Upper lobe of right lung (tissue), 1 donor: ENCODE measurements around the gene CASQ2. TPM values are rescaled to one million over a fixed set of nuclear protein-coding genes. Genes with fewer than 3 reads are reported as not detected.

Experiments
- ATAC-seq: fragments of 200-7000 bp; cut with Tn5 transposase; one replicate; pipeline ENCODE4 v1.9.1; 2020; ENCODE audit warnings: mild to moderate bottlenecking, moderate library complexity
- DNase-seq: peaks from one replicate; pipeline ENCODE4 v3.0.0-alpha.2; 2020
- H3K27ac ChIP-seq: fragments of 200-600 bp; one replicate; pipeline ENCODE4 v1.8.0; 2022
- H3K27me3 ChIP-seq: fragments of 200-600 bp; one replicate; pipeline ENCODE4 v1.8.0; 2022; ENCODE audit warnings: mild to moderate bottlenecking
- H3K36me3 ChIP-seq: fragments of 200-600 bp; one replicate; pipeline ENCODE4 v1.8.0; 2022
- H3K4me1 ChIP-seq: fragments of 200-600 bp; one replicate; pipeline ENCODE4 v1.8.0; 2022
- H3K4me3 ChIP-seq: fragments of 200-600 bp; one replicate; pipeline ENCODE4 v1.8.0; 2022; ENCODE audit warnings: mild to moderate bottlenecking
- H3K9me3 ChIP-seq: fragments of 200-600 bp; one replicate; pipeline ENCODE4 v1.8.0; 2022
- intact Hi-C: fragments of 100-400 bp; cut with DNase I; formaldehyde crosslinking; loops from one replicate; pipeline ENCODE4 v1.11.0; 2022
- total RNA-seq: library from RNA; stranded (reverse); fragmentation: NEBNext Ultra II Directional; extraction: Animal tissue kit (Norgen Biotek cat#: 25700); gene quantifications from one replicate; pipeline ENCODE4 v1.2.1, GENCODE V29; 2021
- TF ChIP-seq, protein P1 (sequence below): fragments of 200-600 bp; IDR thresholded peaks from one replicate; pipeline ENCODE4 v1.8.0; 2022; ENCODE audit warnings: antibody characterized with exemption
- donor health status: DM: no; HTN: yes; CAD: no; lungs with severe emphysema.

Gene CASQ2
- total RNA-seq, 1 donor from 2014 or later, result 1.3 TPM

DNA sequence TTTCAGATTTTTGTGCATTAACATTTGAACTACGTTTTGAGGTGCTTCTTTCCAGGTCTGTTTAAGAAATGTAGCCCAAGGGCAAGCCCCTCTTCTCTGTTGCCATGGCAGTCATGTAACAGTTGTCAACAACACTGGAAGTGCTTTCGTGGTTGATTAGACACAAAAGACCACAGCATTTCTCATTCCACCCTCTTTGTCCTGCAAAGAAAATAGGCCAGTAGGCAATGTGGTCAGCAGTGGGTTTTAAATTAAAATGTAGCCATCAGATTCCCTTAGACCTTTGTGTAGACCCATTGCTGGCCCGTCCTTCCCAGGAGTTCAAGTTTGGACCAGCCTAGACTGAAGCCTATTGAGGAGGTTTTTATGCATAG is 91.3 kb downstream of the CASQ2 start:
- Histone ChIP-seq H3K27ac (no peak overlapping the region), H3K4me1 (no peaks in the 10 kb centered on the region), H3K4me3 (no peak overlapping the region), H3K36me3 (peaks cover 6% of the 10 kb centered on the region), H3K27me3 (no peaks in the 10 kb centered on the region), H3K9me3 (no peaks in the 10 kb centered on the region)
- DNase-seq (no peak), ATAC-seq (no peak)
- intact Hi-C loops, result no loop called here
- TF ChIP-seq, protein P1, sequence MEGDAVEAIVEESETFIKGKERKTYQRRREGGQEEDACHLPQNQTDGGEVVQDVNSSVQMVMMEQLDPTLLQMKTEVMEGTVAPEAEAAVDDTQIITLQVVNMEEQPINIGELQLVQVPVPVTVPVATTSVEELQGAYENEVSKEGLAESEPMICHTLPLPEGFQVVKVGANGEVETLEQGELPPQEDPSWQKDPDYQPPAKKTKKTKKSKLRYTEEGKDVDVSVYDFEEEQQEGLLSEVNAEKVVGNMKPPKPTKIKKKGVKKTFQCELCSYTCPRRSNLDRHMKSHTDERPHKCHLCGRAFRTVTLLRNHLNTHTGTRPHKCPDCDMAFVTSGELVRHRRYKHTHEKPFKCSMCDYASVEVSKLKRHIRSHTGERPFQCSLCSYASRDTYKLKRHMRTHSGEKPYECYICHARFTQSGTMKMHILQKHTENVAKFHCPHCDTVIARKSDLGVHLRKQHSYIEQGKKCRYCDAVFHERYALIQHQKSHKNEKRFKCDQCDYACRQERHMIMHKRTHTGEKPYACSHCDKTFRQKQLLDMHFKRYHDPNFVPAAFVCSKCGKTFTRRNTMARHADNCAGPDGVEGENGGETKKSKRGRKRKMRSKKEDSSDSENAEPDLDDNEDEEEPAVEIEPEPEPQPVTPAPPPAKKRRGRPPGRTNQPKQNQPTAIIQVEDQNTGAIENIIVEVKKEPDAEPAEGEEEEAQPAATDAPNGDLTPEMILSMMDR, result no peak

DNA sequence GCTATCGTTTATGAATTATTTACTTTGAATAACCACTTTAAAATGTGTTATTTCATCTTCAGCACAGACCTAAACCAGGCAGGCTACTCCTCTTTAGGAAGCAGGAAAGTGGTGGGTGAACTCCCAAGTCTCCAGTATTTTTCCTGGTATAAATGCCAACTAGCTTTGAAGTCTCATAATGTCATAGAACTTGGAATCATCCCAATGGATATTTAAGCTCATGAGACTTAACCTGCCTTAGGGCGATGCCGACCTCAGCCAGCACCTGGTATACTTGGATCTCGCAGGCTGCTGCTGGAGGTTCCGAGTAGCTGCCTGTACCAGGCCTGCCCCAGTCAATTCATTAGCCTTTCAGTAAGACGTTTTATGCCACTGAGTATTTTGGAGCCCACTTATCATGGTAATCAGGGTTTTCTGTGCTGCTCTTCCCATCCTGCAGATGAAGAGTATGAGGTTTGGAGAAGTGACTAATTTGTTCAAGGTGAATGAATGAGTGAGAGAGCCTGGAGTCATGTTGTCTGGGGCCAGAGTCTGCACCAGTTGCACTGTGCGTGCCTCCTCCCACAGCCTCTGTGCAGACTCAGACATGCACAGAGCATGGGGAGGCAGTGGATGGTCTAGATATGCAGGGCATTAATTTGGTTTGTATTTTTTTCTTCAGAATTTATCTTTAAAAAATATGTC is 91.9 kb downstream of the CASQ2 start:
- Histone ChIP-seq H3K36me3 (peaks cover 6% of the 10 kb centered on the region), H3K27ac (no peak overlapping the region), H3K27me3 (no peaks in the 10 kb centered on the region), H3K4me1 (no peaks in the 10 kb centered on the region), H3K9me3 (no peaks in the 10 kb centered on the region), H3K4me3 (no peak overlapping the region)
- ATAC-seq, result no peak
- DNase-seq, result no peak
- TF ChIP-seq, protein P1, result no peak
- intact Hi-C loops, result no loop called here

DNA sequence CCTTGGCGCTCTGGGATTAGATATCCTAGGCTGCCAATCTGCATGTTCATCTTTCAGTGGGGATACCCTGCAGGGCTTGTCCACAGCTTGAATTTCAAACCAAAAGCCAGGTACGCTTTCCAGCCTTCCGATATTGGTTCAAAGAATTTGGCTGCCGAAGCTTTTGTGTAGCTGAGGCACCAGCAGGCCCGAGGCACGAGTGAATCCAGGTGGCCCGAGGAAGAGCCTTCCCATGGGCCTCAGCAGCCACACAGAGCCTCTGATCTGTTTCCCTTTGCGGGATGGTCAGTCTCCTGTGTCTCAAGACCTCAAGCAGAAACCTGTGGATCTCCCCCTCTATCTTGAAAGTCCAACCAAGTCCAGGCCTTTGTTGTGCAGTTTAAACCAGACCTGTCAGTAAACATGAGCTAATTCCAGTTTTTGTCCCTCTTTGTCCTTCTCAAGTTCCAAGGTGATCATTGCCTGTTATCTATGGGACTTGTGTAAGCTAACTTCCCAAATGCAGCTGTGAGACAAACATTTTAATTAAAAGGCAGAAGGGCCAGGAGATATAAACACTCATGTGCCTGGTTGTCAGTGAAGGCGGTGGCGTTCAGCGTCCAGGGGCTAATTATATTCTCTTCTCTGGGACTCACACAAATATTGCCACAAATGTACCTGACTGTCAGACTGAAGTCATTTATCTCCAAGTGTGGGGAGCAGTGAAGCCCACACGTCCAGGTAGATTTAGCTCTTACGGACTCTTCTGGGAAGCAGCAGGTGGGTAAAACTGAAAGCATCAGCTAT is 96.1 kb downstream of the CASQ2 start:
- Histone ChIP-seq H3K9me3 (no peaks in the 10 kb centered on the region), H3K4me3 (no peak overlapping the region), H3K4me1 (no peaks in the 10 kb centered on the region), H3K27me3 (no peaks in the 10 kb centered on the region), H3K36me3 (no peaks in the 10 kb centered on the region), H3K27ac (no peak overlapping the region)
- ATAC-seq (no peak), DNase-seq (no peak)
- intact Hi-C loops, result no loop called here
- TF ChIP-seq, protein P1, result no peak

DNA sequence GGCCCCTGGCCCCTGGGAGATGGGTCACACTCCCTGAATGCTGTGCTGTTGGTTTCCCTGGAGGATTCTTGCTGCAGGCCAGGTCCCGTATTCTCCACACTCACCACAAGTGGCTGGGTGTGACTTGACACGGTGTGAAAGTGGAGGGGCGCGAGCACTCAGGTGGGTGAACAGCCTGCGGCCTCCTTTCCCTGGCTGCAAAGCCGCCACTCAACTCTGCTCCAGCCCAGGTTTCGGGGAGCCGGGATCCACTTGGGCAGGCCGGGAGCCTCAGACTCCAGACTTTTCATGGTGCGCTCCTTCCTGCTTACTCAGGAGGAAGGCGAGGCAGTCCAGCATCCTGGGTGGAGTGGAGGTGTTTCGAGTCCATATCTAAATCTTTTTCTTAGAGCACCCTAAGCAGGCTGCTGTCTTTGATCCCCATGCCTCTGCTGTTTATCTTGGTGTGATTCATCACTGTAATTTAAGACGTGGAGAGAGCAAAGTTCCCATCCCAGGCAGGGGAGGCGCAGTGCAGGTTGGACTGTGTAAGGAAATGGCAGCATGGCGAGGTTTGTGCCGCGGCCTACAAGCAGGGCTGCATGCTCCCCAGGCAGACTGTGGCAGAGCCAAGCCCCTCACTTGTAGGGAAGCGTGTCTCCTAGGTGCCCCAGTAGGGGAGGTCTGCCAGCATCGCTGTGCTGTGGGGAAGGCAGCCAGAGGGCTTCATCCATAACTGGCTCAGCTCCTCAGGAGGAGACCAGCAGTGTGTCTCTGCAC is 97.2 kb downstream of the CASQ2 start:
- DNase-seq, result no peak
- no peaks in the 10 kb centered on the region for H3K27me3 ChIP-seq
- no peaks in the 10 kb centered on the region for H3K9me3 ChIP-seq
- no peak overlapping the region for H3K27ac ChIP-seq
- intact Hi-C loops, result no loop called here
- no peak for ATAC-seq
- no peaks in the 10 kb centered on the region for H3K4me1 ChIP-seq
- no peak overlapping the region for H3K4me3 ChIP-seq
- TF ChIP-seq, protein P1, result no peak
- no peaks in the 10 kb centered on the region for H3K36me3 ChIP-seq

DNA sequence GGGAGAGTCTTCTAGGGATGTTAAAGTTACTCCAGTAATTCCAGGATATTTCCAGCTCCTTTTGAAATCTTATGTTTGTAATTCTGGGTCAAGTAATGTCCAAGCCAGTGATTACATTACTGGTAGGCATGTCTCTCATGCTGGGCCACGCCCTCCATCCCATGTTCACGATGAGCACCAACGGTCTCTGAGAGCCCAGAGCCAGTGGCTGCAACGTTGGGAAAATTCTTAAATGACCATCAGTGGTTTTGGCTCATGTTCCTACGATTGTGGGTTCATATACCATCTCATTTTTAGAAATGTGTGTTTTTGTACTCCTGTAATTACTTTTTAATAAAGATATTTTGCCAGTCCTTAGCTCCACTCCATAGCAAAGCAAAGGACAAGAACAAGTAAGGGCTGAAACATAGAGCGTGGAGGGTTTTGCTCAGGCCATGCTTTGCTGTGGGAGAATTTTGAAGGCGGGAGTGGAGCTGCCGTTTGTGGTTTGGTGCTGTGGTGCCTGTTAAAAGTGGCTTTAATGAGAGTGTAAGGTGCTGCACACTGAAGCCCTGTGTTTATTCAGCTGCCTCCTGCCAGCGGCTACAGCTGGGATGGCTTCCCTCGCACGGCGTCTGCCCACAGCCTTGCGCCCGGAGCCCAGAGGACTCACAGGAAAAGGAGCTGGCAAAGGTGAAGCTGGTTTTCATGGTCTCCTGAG is 97.9 kb downstream of the CASQ2 start:
- no peaks in the 10 kb centered on the region for H3K9me3 ChIP-seq
- DNase-seq, result no peak
- no peaks in the 10 kb centered on the region for H3K4me1 ChIP-seq
- H3K36me3 ChIP-seq, result peaks cover 1% of the 10 kb centered on the region
- TF ChIP-seq, protein P1, result no peak
- no peak for ATAC-seq
- H3K4me3 ChIP-seq, result no peak overlapping the region
- H3K27ac ChIP-seq, result no peak overlapping the region
- no peaks in the 10 kb centered on the region for H3K27me3 ChIP-seq
- intact Hi-C loops, result no loop called here
